GM18508 (cell line): ENCODE results near the gene TLL1.

Experiments used
- ATAC-seq: cut with Tn5 transposase; IDR thresholded peaks from one replicate; pipeline ENCODE4 v1.9.1; 2021; ENCODE audit warnings: moderate number of reproducible peaks; ENCODE audit not compliant: insufficient read depth, unreplicated experiment

TLL1 gene

GRCh38 chr4:166123546-166123945, 250.5 kb downstream of the TLL1 start:
- no peak for ATAC-seq

- ATAC-seq, result no peak
These were observed 255.4 kb downstream of the TLL1 start for GRCh38 chr4:166128403-166128802.

- ATAC-seq, result no peak
These were observed 261.2 kb downstream of the TLL1 start for GRCh38 chr4:166134285-166134684.

GRCh38 chr4:166140951-166141350, 267.9 kb downstream of the TLL1 start:
- no peak for ATAC-seq

DNA sequence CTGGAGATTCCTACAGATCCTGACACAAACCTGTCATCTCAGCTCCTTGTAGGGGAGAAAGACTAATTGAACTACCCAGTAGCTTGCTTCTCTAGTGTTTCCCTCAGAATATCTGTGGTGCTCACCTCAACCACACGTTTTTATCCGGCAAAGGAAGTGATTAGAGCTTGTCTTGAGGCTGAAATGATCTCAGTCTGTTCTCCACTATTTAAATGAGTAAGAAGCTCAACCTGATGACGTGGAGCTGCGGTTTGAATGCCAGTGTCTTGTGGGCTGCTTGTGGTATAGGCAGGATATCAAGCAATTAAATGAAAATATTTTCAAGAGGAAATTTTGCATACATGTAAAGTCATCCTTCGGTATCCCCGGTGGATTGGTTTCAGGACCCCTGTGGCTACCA, 270.2 kb downstream of the TLL1 start:
- no peak for ATAC-seq

DNA sequence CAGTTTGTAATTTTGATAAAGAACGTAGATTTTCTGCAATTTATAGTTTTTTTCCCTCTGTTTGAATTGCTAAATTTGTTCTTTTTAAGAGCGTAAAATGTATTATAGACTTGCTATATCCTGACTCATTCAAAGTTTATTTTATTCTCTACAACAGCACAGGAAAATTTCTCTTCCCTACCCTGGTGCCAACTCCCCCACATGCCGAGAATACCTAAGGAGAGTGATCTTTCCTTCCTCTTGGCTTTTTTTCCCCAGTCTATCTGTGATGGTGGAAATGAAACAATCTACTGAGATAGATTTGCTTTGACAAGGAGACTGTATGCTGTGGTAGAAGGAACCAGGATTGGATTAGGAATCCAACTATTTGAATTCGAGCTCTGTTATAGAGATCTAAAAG, 271.6 kb downstream of the TLL1 start:
- ATAC-seq, result no peak

DNA sequence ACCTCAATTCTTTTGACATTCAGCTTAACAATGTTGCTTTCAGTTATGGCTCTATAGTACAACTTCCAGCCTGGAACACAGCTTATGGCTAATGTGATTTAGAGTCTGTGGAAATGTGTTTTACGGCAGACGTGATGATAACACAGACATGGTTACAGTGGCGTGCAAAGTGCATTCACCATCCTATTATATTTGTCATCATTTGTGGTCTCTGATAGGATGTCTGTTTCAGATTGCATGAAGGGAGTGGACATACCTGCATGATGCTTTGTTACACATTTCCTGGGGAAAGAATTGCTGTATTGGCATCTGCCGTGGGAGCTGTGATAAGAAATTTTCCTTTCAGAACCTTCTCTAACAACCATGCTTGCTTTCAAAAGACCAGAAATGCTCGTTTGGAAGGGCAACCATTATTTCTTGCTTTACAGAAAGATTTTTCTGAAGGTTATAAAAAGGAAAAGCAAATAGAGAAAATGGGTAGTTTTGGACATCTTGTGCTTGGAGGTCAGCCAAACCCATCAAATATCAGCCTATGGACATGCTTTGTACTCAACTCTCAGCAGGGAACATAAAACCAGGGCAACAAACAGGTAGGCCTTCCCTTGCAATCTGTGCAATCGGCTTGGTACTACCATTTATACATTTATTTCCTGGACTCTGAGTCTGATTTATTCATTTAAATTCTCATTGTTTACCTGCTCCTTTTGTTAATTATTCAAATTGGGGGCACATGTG, 273.9 kb downstream of the TLL1 start:
- ATAC-seq, result no peak
